Sigmoid colon (tissue), 4 donors: ENCODE data around the gene CORO1C.

Experiments used
- CTCF ChIP-seq, 4 experiments: fragments of 450-650 bp in 3 of 4; fragments of 200-600 bp in 1 of 4; IDR thresholded peaks; one replicate each; pipeline ENCODE4 v1.5.1; 2016 to 2019; ENCODE audit warnings: antibody characterized with exemption in 4 of 4, mild to moderate bottlenecking in 3 of 4, moderate library complexity in 2 of 4
- EP300 ChIP-seq, 4 donors: sonication (generic); formaldehyde crosslinking; IDR thresholded peaks; one replicate each; pipeline ENCODE4 v1.6.1; 2017; ENCODE audit warnings: antibody characterized with exemption in 4 of 4
- POLR2A ChIP-seq, 2 donors: fragments of 450-650 bp; IDR thresholded peaks; one replicate each; pipeline ENCODE4 v1.6.1; 2016; ENCODE audit warnings: antibody characterized with exemption in 2 of 2, mild to moderate bottlenecking in 2 of 2, moderate library complexity in 2 of 2
- POLR2AphosphoS5 ChIP-seq, 4 donors: sonication (generic); formaldehyde crosslinking; IDR thresholded peaks; one replicate each; pipeline ENCODE4 v1.6.1; 2017; ENCODE audit warnings: antibody characterized with exemption in 4 of 4

GRCh38 chr12:108635201-108635996 lies 95.9 kb downstream of the CORO1C start:
- TF ChIP-seq CTCF (IDR thresholded peaks at IDR 0.05) = no peak
- TF ChIP-seq POLR2A (IDR thresholded peaks at IDR 0.05) = no peak
- TF ChIP-seq EP300 (IDR thresholded peaks at IDR 0.05) = no peak
- no peak for TF ChIP-seq POLR2AphosphoS5 (IDR thresholded peaks at IDR 0.05)
